ELF-1 (cell line): ENCODE data around the gene FMNL3.
"Not testable (repeated sequence)": the region's sequence is repeated elsewhere in the genome, so short reads cannot be mapped to it uniquely, and the experiment has no call there.

Experiments used
- DNase-seq: peaks from one replicate; pipeline ENCODE4 v3.0.0-alpha.2; 2016; ENCODE audit warnings: low read depth, low spot score

Gene FMNL3

GRCh38 chr12:49707128-49707811, at the start of gene FMNL3:
Gene FMNL3 (minus strand): TSS chr12:49707405. CDS start chr12:49707180, 225 bp downstream.
- DNase-seq, result peak; percentile 93

GRCh38 chr12:49750996-49751393, 43.8 kb upstream of the FMNL3 start:
- no peak for DNase-seq

- no peak for DNase-seq
These were observed 43.1 kb upstream of the FMNL3 start for GRCh38 chr12:49750027-49750995.

GRCh38 chr12:49748800-49749199, 41.6 kb upstream of the FMNL3 start:
- DNase-seq, result no peak

GRCh38 chr12:49748306-49748705, 41.1 kb upstream of the FMNL3 start:
- DNase-seq, result no peak

GRCh38 chr12:49744363-49744885, 37.2 kb upstream of the FMNL3 start:
- DNase-seq, result peak; percentile 66

GRCh38 chr12:49741882-49742620, 34.8 kb upstream of the FMNL3 start:
- peak; percentile 86 for DNase-seq

GRCh38 chr12:49740930-49741881, 34.0 kb upstream of the FMNL3 start, which contains the start of gene TMBIM6:
Gene TMBIM6 (plus strand): TSS chr12:49741557. CDS start chr12:49752494, 10,937 bp downstream.
- DNase-seq, result peak; percentile 100

GRCh38 chr12:49740277-49740676, 33.1 kb upstream of the FMNL3 start:
- not testable (repeated sequence) for DNase-seq

GRCh38 chr12:49738721-49739120, 31.5 kb upstream of the FMNL3 start:
- not testable (repeated sequence) for DNase-seq

GRCh38 chr12:49734900-49735299, 27.7 kb upstream of the FMNL3 start:
- not testable (repeated sequence) for DNase-seq

GRCh38 chr12:49733219-49734017, 26.2 kb upstream of the FMNL3 start:
- peak; percentile 59 for DNase-seq

- no peak for DNase-seq
These were observed 23.4 kb upstream of the FMNL3 start for GRCh38 chr12:49730568-49731101.

GRCh38 chr12:49730050-49730449, 22.8 kb upstream of the FMNL3 start:
- no peak for DNase-seq

GRCh38 chr12:49728446-49728845, 21.2 kb upstream of the FMNL3 start:
- DNase-seq, result no peak

GRCh38 chr12:49721355-49721754, 14.2 kb upstream of the FMNL3 start:
- not testable (repeated sequence) for DNase-seq

GRCh38 chr12:49720214-49720613, 13.0 kb upstream of the FMNL3 start:
- no peak for DNase-seq

- DNase-seq, result not testable (repeated sequence)
These were observed 10.6 kb upstream of the FMNL3 start for GRCh38 chr12:49717800-49718199.

GRCh38 chr12:49716553-49716952, 9.3 kb upstream of the FMNL3 start:
- DNase-seq, result no peak
